Lung (tissue), 12 donors: ENCODE results near the gene CD37. TPM values are rescaled to one million over a fixed set of nuclear protein-coding genes. Genes with fewer than 3 reads are reported as not detected.

Source experiments
- ATAC-seq: fragments of 200-7000 bp; cut with Tn5 transposase; one replicate; pipeline ENCODE4 v1.9.1; 2020; ENCODE audit warnings: moderate number of reproducible peaks; ENCODE audit not compliant: insufficient read depth, low FRiP score
- DNase-seq, 3 donors: peaks; one replicate each; pipeline ENCODE4 v3.0.0-alpha.2; 2013 to 2017
- H3K27ac ChIP-seq, 2 donors: one replicate each; pipeline ENCODE4 v1.5.1; 2013; ENCODE audit warnings: mild to moderate bottlenecking in 2 of 2, moderate library complexity in 2 of 2, control low read depth in 1 of 2, inconsistent platforms in 1 of 2, low read depth in 1 of 2, low read length in 1 of 2
- H3K27me3 ChIP-seq, 3 donors: one replicate each; pipeline ENCODE4 v1.5.1; 2013; ENCODE audit warnings: low read length in 2 of 3; ENCODE audit not compliant: control insufficient read depth in 3 of 3, insufficient read depth in 3 of 3
- H3K36me3 ChIP-seq, 4 donors: one replicate each; pipeline ENCODE4 v1.5.1; 2013; ENCODE audit warnings: low read length in 4 of 4, mild to moderate bottlenecking in 1 of 4, moderate library complexity in 1 of 4; ENCODE audit not compliant: control insufficient read depth in 4 of 4, insufficient read depth in 4 of 4
- H3K4me1 ChIP-seq, 5 donors: one replicate each; pipeline ENCODE4 v1.5.1; 2013; ENCODE audit warnings: low read length in 5 of 5, mild to moderate bottlenecking in 2 of 5, moderate library complexity in 1 of 5; ENCODE audit not compliant: control insufficient read depth in 5 of 5, insufficient read depth in 5 of 5
- H3K4me3 ChIP-seq: one replicate; pipeline ENCODE4 v1.5.1; 2013; ENCODE audit warnings: mild to moderate bottlenecking, control low read depth, moderate library complexity
- H3K9ac ChIP-seq, 2 donors: one replicate each; pipeline ENCODE4 v1.5.1; 2013; ENCODE audit warnings: low read length in 2 of 2, control low read depth in 1 of 2; ENCODE audit not compliant: insufficient read depth in 1 of 2
- H3K9me3 ChIP-seq, 4 donors: one replicate each; pipeline ENCODE4 v1.5.1; 2013; ENCODE audit warnings: low read length in 3 of 4, mild to moderate bottlenecking in 1 of 4, moderate library complexity in 1 of 4; ENCODE audit not compliant: control insufficient read depth in 4 of 4, insufficient read depth in 3 of 4
- WGBS, 2 donors: extraction: QIAGEN DNeasy Blood & Tissue Kit; methylation state at CpG; one replicate each; pipeline ENCODE4 v1.1.7; 2013; 5-methylcytosine and 5-hydroxymethylcytosine counted together
- polyA plus RNA-seq, 2 donors: library from polyadenylated mRNA; stranded (reverse); fragments of 200-250 nt; gene quantifications; one replicate each; pipeline ENCODE4 v1.2.1, GENCODE V29; 2013
- total RNA-seq, 2 donors: library from RNA; depleted of rRNA in 1 of 2; stranded (reverse); fragments of >200 nt in 1 of 2; gene quantifications; one replicate each; pipeline ENCODE4 v1.2.1, GENCODE V29; 2014 to 2021
- TF ChIP-seq, protein P1 (sequence below): IDR thresholded peaks from 2 replicates; pipeline ENCODE4 v1.5.1; 2012; ENCODE audit warnings: mild to moderate bottlenecking; ENCODE audit errors: control extremely low read depth, extremely low read depth
- donor health status: control.
- donor health status: control.
- donor health status: Bipolar disorder and iron deficiency.
- donor health status: healthy.
- donor health status: DM: yes; HTN: yes; CAD: no.

The CD37 gene
- total and polyA plus RNA-seq, 4 donors = 33.9 to 154 (median 51.2) TPM

DNA sequence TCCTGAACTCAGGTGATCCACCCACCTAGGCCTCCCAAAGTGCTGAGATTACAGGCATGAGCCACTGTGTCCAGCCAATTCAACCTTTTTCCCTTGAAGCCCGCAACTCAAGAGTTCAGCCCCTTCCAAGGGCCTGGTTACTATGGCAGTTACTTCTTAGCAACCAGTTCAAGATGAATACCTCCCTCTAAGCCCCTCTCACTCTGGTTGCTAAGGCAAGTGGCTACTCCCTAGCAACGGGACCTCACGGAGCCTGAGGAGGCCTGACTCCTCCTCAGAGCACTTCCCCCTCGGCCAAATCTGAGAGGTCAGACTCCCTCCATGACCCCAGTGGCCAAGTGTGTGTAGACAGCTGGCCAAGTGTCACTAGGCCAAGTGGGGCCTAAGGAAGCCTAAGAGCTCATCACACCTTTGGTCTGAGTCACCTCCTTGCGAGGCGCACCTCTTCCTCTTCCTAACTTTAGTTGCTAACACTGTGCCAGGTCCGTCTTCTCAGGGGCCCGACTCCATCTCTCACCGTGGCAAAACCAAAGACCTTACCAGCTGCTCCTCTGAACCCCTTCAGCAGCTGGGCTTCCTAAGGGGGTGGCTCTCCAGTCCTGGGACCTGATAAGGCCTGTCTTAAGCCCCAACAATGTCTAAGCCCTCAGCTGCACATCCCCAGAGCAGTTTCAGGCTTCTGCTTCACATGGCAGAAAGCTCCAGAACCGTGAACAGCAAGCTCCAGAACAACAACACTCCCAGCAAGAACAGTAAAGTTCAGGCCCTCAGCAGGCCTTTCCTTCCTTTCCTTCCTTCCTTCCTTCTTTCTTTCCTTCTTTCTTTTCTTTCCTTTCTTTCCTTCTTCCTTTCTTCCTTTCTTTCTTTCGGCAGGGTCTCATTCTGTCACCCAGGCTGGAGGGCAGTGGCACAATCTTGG, 9.6 kb downstream of the CD37 start:
- Histone ChIP-seq H3K4me1 (peaks cover 0 to 13% (median 6%) of the 10 kb centered on the region in 5 donors), H3K27me3 (no peaks in the 10 kb centered on the region), H3K9me3 (peaks cover 0 to 2% (median 0%) of the 10 kb centered on the region in 4 donors), H3K9ac (no peak overlapping the region), H3K4me3 (no peak overlapping the region), H3K36me3 (peaks cover 23 to 55% (median 42%) of the 10 kb centered on the region in 4 donors), H3K27ac (no peak overlapping the region)
- ATAC-seq = no peak
- no peak for DNase-seq
- WGBS, 2 donors = 83 to 86% methylated on average over 11 of the region's 11 CpGs
- TF ChIP-seq, protein P1, sequence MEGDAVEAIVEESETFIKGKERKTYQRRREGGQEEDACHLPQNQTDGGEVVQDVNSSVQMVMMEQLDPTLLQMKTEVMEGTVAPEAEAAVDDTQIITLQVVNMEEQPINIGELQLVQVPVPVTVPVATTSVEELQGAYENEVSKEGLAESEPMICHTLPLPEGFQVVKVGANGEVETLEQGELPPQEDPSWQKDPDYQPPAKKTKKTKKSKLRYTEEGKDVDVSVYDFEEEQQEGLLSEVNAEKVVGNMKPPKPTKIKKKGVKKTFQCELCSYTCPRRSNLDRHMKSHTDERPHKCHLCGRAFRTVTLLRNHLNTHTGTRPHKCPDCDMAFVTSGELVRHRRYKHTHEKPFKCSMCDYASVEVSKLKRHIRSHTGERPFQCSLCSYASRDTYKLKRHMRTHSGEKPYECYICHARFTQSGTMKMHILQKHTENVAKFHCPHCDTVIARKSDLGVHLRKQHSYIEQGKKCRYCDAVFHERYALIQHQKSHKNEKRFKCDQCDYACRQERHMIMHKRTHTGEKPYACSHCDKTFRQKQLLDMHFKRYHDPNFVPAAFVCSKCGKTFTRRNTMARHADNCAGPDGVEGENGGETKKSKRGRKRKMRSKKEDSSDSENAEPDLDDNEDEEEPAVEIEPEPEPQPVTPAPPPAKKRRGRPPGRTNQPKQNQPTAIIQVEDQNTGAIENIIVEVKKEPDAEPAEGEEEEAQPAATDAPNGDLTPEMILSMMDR = no peak

DNA sequence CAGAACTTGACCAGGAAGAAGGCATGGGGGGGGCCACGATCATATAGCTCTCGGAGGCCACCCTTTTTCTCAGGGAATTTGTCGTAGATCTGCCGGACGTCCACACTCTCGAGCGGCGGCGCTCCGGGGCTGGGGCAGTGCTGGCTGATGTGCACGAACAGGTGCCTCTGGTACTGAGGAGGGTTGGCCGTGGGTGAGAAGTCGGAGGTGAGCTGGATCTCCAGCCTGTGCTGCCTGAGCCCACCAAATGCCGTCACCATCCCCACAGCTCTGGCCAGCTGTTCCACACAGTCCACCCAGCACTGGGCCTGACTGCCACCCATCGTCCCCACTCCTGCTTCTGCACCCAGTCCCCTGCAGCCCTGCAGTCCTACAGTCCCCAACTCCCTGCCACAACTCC, 12.0 kb downstream of the CD37 start:
- H3K4me3 ChIP-seq = peak overlapping the region; percentile 3
- H3K27ac ChIP-seq = no peak overlapping the region
- peaks cover 0 to 4% (median 0%) of the 10 kb centered on the region in 5 donors for H3K4me1 ChIP-seq
- no peak for DNase-seq
- H3K9ac ChIP-seq = no peak overlapping the region
- ATAC-seq = no peak
- peaks cover 19 to 63% (median 36%) of the 10 kb centered on the region in 4 donors for H3K36me3 ChIP-seq
- TF ChIP-seq, protein P1 = no peak
- WGBS, 2 donors = 97% methylated on average over 15 of the region's 15 CpGs
- H3K9me3 ChIP-seq = peaks cover 0 to 2% (median 0%) of the 10 kb centered on the region in 4 donors
- H3K27me3 ChIP-seq = no peaks in the 10 kb centered on the region

DNA sequence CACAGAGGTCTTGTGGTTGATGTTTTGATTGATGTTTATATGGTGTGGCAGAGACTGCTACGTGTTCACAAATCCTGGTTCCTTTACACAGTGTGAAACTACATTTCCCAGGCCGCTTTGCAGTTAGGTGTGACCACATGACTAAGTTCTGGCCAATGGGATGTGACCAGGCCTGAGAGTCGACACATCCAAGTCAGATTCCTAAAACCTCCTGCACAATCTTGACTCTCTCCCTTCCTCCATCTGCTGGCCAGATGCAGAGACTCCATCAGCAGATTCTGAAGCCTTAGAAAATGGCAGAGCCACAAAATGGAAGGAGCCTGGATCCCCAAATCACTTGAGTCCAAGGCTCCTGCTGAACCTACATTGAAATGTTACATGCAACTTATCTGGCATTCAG, 12.6 kb downstream of the CD37 start:
- ATAC-seq (no peak), DNase-seq (peak in 2 of 3 donors; percentile 51 to 52)
- Histone ChIP-seq H3K9ac (no peak overlapping the region), H3K27me3 (no peaks in the 10 kb centered on the region), H3K4me1 (peaks cover 0 to 4% (median 0%) of the 10 kb centered on the region in 5 donors), H3K27ac (no peak overlapping the region), H3K36me3 (peaks cover 15 to 58% (median 33%) of the 10 kb centered on the region in 4 donors), H3K4me3 (no peak overlapping the region), H3K9me3 (peaks cover 0 to 2% (median 0%) of the 10 kb centered on the region in 4 donors)
- WGBS, 2 donors = 66 to 71% methylated on average over 3 of the region's 3 CpGs
- TF ChIP-seq, protein P1 = no peak
